Omental fat pad (tissue), 4 donors: ENCODE results near the gene TRIP13. TPM values are rescaled to one million over a fixed set of nuclear protein-coding genes. Genes with fewer than 3 reads are reported as not detected.

Experiments
- ATAC-seq: fragments of 150-250 bp; one replicate; pipeline ENCODE4 v1.9.1; 2016; ENCODE audit warnings: mild to moderate bottlenecking, moderate library complexity; ENCODE audit not compliant: low FRiP score
- DNase-seq: peaks from one replicate; pipeline ENCODE4 v3.0.0-alpha.2; 2019; ENCODE audit warnings: low spot score
- total RNA-seq, 4 donors: library from RNA; depleted of rRNA; stranded (reverse); fragments of >200 nt; gene quantifications; one replicate each; pipeline ENCODE4 v1.1.0, GENCODE V29; 2016
- TF ChIP-seq, protein P1 (sequence below), 3 donors: fragments of 450-650 bp; IDR thresholded peaks; one replicate each; pipeline ENCODE4 v1.5.1; 2016 to 2017; ENCODE audit warnings: antibody characterized with exemption in 3 of 3, mild to moderate bottlenecking in 3 of 3, moderate library complexity in 2 of 3

Gene TRIP13
- total RNA-seq, 4 donors from 2014 or later = 0.79 to 3.0 (median 0.93) TPM

DNA sequence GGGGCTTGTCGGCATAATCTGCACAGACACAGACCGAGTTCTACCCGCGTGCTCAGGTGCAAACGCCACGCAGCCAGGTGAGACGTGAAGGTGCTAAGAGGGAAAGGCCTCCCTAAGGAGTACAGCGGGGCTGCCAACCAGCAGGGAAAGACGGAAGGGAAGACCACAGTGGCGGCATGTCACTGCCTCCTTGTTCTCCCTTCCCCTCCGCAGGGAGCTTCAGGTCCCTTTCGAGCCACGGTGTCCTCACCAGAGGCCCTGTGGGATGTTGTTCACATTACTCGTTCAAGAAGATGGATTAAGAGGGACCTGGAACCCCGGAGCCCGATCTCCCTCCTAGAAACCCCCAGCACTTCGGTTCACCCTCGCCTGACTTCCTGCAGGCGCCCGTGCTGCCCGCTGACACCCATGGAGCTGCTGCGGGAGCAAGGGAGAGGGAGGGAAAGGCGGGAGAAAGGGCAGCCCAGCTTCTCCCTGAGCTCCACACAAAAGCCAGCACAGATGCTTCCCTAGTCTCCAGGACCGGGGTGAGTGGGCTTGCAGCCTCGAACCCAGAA is 769 bp upstream of the TRIP13 start:
- DNase-seq (no peak), ATAC-seq (peak; percentile 4)
- TF ChIP-seq, protein P1, sequence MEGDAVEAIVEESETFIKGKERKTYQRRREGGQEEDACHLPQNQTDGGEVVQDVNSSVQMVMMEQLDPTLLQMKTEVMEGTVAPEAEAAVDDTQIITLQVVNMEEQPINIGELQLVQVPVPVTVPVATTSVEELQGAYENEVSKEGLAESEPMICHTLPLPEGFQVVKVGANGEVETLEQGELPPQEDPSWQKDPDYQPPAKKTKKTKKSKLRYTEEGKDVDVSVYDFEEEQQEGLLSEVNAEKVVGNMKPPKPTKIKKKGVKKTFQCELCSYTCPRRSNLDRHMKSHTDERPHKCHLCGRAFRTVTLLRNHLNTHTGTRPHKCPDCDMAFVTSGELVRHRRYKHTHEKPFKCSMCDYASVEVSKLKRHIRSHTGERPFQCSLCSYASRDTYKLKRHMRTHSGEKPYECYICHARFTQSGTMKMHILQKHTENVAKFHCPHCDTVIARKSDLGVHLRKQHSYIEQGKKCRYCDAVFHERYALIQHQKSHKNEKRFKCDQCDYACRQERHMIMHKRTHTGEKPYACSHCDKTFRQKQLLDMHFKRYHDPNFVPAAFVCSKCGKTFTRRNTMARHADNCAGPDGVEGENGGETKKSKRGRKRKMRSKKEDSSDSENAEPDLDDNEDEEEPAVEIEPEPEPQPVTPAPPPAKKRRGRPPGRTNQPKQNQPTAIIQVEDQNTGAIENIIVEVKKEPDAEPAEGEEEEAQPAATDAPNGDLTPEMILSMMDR (IDR thresholded peaks at IDR 0.05) = no peak

DNA sequence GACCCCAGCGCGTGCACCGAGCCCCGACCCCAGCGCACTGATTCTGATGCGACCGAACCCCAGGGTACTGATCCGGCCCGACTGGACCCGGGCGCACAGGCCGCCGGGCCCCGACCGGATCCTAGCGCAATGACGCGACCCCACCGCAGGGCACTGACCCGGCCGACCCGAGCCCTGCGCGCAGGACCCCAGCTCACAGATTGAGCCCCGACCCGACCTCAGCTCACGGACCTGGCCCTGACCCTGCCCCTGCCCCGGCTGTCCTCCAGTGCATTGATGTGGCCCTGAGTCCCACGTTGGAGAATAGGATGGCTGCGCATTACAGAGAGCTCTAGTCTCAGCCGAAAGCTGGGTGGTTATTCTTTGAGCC is 438 bp downstream of the TRIP13 start:
- ATAC-seq (no peak), DNase-seq (no peak)
- TF ChIP-seq, protein P1 (IDR thresholded peaks at IDR 0.05) = no peak

DNA sequence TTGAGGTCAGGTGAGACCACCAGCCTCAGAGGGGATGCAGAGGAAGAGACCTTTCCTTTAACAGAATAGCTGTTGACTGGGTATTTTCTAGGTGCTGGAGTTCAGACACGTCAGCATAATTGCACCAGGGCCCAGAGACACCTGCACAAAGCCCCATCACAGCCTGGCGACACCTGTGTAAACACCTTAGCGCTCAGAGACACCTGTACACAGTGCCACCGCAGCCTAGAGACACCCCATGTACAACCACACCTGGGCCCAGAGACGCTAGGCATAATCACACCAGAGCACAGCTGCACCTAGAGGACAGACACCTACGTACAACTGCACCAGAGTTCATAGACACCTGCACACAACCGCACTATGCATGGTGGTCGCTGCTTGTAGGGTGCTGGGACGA is 1.0 kb downstream of the TRIP13 start:
- TF ChIP-seq, protein P1 (IDR thresholded peaks at IDR 0.05) = no peak
- DNase-seq (no peak), ATAC-seq (no peak)

DNA sequence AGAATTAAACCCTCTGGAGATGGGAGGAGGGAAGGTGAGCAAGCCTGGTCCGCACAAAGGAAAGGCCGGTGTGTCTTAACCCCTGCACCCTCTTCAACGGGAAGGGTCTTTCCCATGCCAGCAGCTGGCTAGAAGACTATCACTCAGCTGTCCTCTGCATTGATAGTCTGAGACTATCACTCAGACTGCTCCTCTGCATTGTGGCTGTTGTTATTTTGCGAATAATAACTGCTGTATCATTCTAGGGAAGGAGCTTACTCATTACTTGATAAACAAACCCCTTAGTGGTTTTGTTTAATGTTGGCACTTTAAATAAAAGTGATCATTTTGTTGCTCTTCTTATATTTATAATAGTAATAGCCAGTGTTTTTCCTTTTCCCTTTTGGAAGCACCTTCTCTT is 8.1 kb downstream of the TRIP13 start:
- TF ChIP-seq, protein P1 (IDR thresholded peaks at IDR 0.05) = no peak
- no peak for DNase-seq
- no peak for ATAC-seq

DNA sequence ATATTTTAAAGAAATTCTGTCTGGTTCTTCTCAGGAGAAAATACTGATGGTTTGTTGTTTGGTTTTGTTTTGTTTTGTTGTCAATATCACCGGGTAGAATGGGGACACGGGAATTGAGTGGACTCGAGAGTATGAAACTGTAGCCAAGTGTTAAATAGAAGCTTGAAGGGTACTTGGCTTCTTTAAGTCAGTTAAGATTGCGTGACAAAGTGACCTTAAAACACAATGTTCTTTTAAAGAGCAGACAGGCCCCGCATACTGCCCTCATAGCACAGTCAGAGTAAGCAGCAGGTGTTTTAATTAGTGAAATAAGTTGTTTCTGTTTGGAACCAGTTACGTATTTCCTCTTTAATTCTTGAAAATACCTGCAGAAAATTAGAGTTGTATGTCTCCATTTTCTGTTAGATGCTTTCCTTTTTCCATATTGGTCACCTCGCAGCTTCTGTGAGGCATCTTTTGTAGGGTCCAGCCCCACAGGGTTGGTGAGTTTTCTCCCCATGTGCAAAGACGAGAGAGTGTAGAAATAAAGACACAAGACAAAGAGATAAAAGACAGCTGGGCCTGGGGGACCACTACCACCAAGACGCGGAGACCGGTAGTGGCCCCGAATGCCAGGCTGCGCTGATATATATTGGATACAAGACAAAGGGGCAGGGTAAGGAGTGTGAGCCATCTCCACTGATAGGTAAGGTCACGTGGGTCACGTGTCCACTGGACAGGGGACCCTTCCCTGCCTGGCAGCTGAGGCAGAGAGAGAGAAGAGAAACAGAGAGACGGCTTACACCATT is 9.6 kb downstream of the TRIP13 start:
- no peak for DNase-seq
- no peak for ATAC-seq
- TF ChIP-seq, protein P1 (IDR thresholded peaks at IDR 0.05) = no peak

DNA sequence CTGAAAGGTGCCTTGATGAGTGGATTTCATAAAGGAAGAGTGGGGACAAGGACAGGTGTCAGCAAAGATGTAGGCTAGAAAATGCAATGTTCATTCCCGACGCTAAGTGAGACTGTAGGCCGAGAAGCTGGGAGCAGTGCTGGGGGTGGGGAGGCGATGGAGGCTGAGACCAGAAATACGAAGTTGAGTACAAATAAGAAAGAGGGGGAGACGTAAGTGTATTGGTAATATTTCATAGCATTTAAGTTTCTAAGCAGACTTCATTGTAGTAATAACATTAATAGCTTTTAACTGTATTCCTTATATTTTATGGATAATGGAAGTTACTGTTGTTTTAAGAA is 11.0 kb downstream of the TRIP13 start:
- TF ChIP-seq, protein P1 (IDR thresholded peaks at IDR 0.05) = no peak
- DNase-seq = no peak
- no peak for ATAC-seq

DNA sequence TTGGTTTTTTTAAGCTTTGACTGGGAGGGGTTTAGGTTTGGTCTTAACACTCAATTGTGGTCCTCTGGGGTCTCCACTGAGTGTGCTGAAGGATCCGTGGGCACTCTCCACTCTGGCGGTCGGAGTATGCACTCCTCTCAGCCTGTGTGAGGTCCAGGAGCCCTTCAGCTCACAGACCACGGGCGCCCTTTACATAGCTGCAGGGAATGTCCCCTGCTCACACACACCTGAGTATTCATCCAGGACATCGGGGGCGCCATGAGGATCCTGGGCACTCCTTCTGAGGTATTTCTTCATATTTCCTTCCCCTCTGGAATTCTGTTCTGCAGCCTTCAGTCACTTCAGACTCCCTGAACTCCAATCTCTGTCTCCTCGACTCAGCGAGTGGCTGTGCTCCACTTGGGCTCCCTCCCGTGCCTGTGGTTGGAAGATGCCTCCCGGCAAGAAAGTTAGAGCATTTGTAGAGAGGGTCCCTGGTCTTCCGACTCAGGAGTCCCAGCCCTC is 12.5 kb downstream of the TRIP13 start:
- TF ChIP-seq, protein P1 (IDR thresholded peaks at IDR 0.05) = no peak
- ATAC-seq (no peak), DNase-seq (no peak)
